ENCODE measurements around the gene GPI. TPM values are rescaled to one million over a fixed set of nuclear protein-coding genes. Genes with fewer than 3 reads are reported as not detected.

The GPI gene
- total and polyA plus RNA-seq, 9 of the 15 experiments (the other 6 are each of a cell fraction or from before 2014, with no cell fraction given): 88.3 to 358 (median 122) TPM

- TF ChIP-seq CCNT2 (IDR thresholded peaks at IDR 0.05; ENCODE audit: borderline replicate concordance, extremely low read depth, insufficient read length, low read depth, low read length) (no peak), PRPF4 (IDR thresholded peaks at IDR 0.05; ENCODE audit: insufficient read depth, low read depth, low read length, poor library complexity, severe bottlenecking) (no peak)
Observed at GRCh38 chr19:34345947-34346351, 19.0 kb upstream of the GPI start (continued).

GRCh38 chr19:34347561-34348165 is 17.3 kb upstream of the GPI start:
- no peak overlapping the region for H2AFZ ChIP-seq (ENCODE audit: low read depth, low read length)
- no peak overlapping the region for H3K27ac ChIP-seq (ENCODE audit: extremely low read depth, low read depth, low read length)
- DNase-seq (ENCODE audit: extremely low read depth in 1 of 4, low spot score in 3 of 4) (no peak), FAIRE-seq (no peak), ATAC-seq (no peak)
- H4K20me1 ChIP-seq (replicated peaks; ENCODE audit: control insufficient read depth, insufficient read depth, low read length): no peaks in the 10 kb centered on the region
- WGBS (ENCODE audit: insufficient coverage, low coverage, missing lambda C conversion rate): 85% methylated on average over 16 of the region's 19 CpGs
- BruUV-seq (replicated peaks): no TSS peak
- H3K36me3 ChIP-seq (ENCODE audit: control insufficient read depth, insufficient read depth, low read length): peaks cover 20% of the 10 kb centered on the region
- in situ Hi-C loops (cut with MboI) (no loop called here), intact Hi-C loops (cut with micrococcal nuclease) (loop anchor here (10.0 kb wide), 1 partner anchor 223 kb away; no protein-coding TSS in a partner anchor)
- H3K27me3 ChIP-seq (ENCODE audit: control insufficient read depth in 2 of 2, insufficient read depth in 2 of 2, low read length in 2 of 2): no peaks in the 10 kb centered on the region
- no peak overlapping the region for H3K4me2 ChIP-seq (ENCODE audit: insufficient read depth, low read length)
- CTCF ChIA-PET (ENCODE audit: low intra/inter-chr PET ratio): no interaction called here
- peak overlapping the region in 1 of 2 experiments; percentile 71; a peak in 1 of 4 replicates for H3K9ac ChIP-seq (ENCODE audit: insufficient read depth in 1 of 2, low read depth in 2 of 2, low read length in 2 of 2)
- POLR2A ChIA-PET: no interaction called here
- no peaks in the 10 kb centered on the region; the same call in 1 of the 2 replicates for H3K9me3 ChIP-seq (replicated peaks; ENCODE audit: control insufficient read depth, insufficient read depth, low read depth, low read length)
- TF ChIP-seq BRF1 (IDR thresholded peaks at IDR 0.05; ENCODE audit: borderline replicate concordance, extremely low read depth, insufficient read length): no peak
- no peaks in the 10 kb centered on the region for H3K79me2 ChIP-seq (ENCODE audit: control insufficient read depth, insufficient read depth, low read length)
- no peak overlapping the region for H3K4me3 ChIP-seq
- H3K9me1 ChIP-seq (ENCODE audit: control insufficient read depth, insufficient read depth, low read length): no peaks in the 10 kb centered on the region
- peaks cover 0 to 3% of the 10 kb centered on the region in 2 experiments; a peak in 1 of 5 replicates for H3K4me1 ChIP-seq (replicated peaks in 1 of 2; ENCODE audit: control insufficient read depth in 2 of 2, insufficient read depth in 2 of 2, low read length in 2 of 2)

All from K562 (cell line).